Measurements from ENCODE around the gene ZP4.

- TF ChIP-seq POLR2A (IDR thresholded peaks at IDR 0.05; ENCODE audit: low read depth, low read length) (no peak), SPI1 (IDR thresholded peaks at IDR 0.05; ENCODE audit: low read depth, low read length) (no peak), POLR2AphosphoS5 (IDR thresholded peaks at IDR 0.05; ENCODE audit: low read depth, low read length) (no peak), TAF1 (IDR thresholded peaks at IDR 0.05; ENCODE audit: low read depth, low read length) (no peak), POU2F2 (IDR thresholded peaks at IDR 0.05; ENCODE audit: low read depth, low read length) (no peak), PAX5 (IDR thresholded peaks at IDR 0.05; ENCODE audit: insufficient read depth, low read length, severe bottlenecking) (no peak)
Measured at GRCh38 chr1:237884237-237884636, 6.5 kb downstream of the ZP4 start.
